PFSK-1 (cell line): Measurements from ENCODE around the gene CASR.

Experiments used
- FOXP2 ChIP-seq: optimal IDR thresholded peaks from 2 replicates; pipeline ENCODE3; 2011; ENCODE audit warnings: borderline replicate concordance, control low read depth, inconsistent platforms; ENCODE audit not compliant: insufficient read depth; ENCODE audit errors: extremely low read length, extremely low read depth
- POLR2AphosphoS5 ChIP-seq: IDR thresholded peaks from 2 replicates; pipeline ENCODE4 v1.6.1; 2012; ENCODE audit warnings: low read depth, mild to moderate bottlenecking, control low read depth, low read length, moderate library complexity
- SIN3A ChIP-seq: IDR thresholded peaks from 2 replicates; pipeline ENCODE4 v1.6.1; 2012; ENCODE audit warnings: mild to moderate bottlenecking, low read length, moderate library complexity, borderline replicate concordance; ENCODE audit not compliant: insufficient read depth
- TAF1 ChIP-seq: IDR thresholded peaks from 2 replicates; pipeline ENCODE4 v1.6.1; 2012; ENCODE audit warnings: low read length, control low read depth, borderline replicate concordance; ENCODE audit not compliant: insufficient read depth
- TF ChIP-seq, protein P1 (sequence below), 2 experiments: IDR thresholded peaks; 2 replicates each; pipeline versions ENCODE4 v1.6.1 to v1.8.0; 2011 to 2012; ENCODE audit warnings: low read depth in 2 of 2, low read length in 2 of 2, control low read depth in 1 of 2, inconsistent platforms in 1 of 2, mild to moderate bottlenecking in 1 of 2, moderate library complexity in 1 of 2; ENCODE audit not compliant: insufficient read depth in 1 of 2

CASR gene

DNA sequence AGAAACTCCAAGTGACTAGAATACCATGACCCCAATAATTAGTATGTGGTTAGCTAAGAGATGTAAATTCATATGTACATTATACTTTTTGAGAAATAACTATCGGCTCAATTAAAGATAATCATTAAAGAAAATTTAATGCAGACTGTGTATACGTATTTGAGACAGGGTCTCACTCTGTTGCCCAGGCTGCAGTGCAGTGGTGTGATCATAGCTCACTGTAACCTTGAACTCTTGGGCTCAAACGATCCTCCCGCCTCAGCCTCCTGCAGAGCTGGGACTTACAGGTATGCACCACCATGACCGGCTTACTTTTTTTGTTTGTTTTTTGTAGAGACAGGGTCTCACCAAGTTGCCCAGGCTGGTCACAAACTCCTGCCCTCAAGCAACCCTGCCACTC, 132.9 kb downstream of the CASR start:
- no peak for TF ChIP-seq SIN3A
- no peak for TF ChIP-seq TAF1
- no peak for TF ChIP-seq POLR2AphosphoS5
- no peak for TF ChIP-seq FOXP2
- TF ChIP-seq, protein P1, sequence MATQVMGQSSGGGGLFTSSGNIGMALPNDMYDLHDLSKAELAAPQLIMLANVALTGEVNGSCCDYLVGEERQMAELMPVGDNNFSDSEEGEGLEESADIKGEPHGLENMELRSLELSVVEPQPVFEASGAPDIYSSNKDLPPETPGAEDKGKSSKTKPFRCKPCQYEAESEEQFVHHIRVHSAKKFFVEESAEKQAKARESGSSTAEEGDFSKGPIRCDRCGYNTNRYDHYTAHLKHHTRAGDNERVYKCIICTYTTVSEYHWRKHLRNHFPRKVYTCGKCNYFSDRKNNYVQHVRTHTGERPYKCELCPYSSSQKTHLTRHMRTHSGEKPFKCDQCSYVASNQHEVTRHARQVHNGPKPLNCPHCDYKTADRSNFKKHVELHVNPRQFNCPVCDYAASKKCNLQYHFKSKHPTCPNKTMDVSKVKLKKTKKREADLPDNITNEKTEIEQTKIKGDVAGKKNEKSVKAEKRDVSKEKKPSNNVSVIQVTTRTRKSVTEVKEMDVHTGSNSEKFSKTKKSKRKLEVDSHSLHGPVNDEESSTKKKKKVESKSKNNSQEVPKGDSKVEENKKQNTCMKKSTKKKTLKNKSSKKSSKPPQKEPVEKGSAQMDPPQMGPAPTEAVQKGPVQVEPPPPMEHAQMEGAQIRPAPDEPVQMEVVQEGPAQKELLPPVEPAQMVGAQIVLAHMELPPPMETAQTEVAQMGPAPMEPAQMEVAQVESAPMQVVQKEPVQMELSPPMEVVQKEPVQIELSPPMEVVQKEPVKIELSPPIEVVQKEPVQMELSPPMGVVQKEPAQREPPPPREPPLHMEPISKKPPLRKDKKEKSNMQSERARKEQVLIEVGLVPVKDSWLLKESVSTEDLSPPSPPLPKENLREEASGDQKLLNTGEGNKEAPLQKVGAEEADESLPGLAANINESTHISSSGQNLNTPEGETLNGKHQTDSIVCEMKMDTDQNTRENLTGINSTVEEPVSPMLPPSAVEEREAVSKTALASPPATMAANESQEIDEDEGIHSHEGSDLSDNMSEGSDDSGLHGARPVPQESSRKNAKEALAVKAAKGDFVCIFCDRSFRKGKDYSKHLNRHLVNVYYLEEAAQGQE (IDR thresholded peaks at IDR 0.05; ENCODE audit: insufficient read depth in 1 of 2, low read depth in 2 of 2, low read length in 2 of 2), result no peak

DNA sequence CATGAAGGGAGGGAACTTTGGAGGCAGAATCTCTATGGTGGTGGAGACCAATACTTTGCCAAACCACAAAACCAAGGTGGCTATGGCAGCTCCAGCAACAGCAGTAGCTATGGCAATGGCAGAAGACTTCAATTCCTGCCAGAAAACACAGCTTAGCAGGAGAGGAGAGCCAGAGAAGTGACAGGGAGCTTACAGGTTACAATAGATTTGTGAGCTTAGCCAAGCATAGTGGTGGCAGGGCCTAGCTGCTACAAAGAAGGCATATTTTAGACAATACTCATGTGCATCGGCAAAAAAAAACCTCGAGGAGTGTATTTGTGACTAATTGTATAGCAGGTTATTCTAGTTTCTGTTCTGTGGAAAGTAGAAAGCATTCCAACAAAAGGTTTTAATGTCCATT, 135.2 kb downstream of the CASR start:
- TF ChIP-seq POLR2AphosphoS5 (no peak), SIN3A (no peak), FOXP2 (no peak), TAF1 (no peak)
- TF ChIP-seq, protein P1 (IDR thresholded peaks at IDR 0.05; ENCODE audit: insufficient read depth in 1 of 2, low read depth in 2 of 2, low read length in 2 of 2), result no peak

DNA sequence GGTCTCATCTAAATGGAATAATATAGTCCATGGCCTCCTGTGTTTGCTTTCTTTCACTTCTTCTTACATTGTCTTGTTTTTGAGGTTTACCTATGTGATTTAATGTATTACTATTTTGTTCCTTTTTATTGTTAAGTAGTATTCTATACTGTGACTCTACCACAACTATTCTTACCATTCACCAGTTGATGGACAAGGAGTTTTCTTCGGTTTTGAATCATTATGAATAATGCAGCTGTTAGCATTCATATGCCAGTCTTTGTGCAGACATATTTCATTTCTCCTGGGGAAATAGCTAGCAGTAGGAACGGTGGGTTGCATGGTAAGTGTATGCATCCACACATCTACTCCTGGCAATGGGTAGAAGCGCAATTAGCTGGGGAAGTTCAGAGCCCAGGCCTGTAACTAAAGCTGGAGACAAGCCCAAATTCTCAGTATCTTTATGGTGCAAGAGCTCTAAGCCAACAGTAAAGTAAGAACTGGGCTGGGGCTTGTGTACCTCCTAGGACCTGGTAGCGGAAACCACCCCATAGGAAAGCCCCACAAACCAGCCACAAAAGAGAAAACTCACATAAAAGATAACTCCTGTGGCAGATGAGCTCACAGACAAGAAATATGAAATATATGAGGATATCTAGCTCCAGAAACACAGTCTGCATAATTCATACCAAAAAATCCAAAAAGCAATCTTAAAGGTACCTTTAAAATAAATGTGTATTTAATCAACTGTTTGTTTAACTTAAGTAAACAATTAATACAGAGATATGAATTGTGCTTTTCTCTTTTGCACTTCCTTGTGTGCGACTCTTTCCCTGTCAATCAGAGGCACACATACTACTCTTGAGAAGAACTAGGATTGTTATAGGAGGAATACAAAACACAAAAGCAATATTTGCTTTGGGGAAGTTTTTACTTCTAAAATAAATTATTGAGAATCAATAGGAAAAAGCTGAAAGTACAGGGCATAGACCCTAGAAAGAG, 138.9 kb downstream of the CASR start:
- TF ChIP-seq FOXP2, result no peak
- TF ChIP-seq, protein P1 (IDR thresholded peaks at IDR 0.05; ENCODE audit: insufficient read depth in 1 of 2, low read depth in 2 of 2, low read length in 2 of 2), result no peak
- no peak for TF ChIP-seq POLR2AphosphoS5
- TF ChIP-seq SIN3A, result no peak
- TF ChIP-seq TAF1, result no peak

DNA sequence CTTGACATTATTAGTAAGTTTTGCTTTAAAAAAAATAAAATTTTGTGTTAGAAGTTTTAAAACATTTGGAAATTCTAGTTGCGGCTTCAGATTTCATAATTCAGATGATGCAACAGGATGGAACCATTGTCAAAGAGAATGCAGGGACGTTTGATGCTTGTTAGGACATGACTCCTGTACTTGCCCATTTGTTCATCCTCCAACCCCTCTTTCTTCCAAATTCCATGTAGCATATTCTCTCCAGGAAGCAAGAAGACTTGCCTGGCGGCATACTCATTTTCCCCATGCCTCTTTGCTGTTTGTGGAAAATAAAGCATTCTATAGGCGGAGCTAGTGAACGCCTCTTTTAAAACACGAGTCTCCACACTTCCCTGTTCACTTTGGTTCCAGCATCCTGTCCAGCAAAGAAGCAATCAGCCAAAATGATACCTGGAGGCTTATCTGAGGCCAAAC, 141.4 kb downstream of the CASR start, which contains the start of gene CSTA:
TSS of gene CSTA (plus strand) at position 378 of the 453 bp plus-strand sequence. CDS start at position 423, 45 bp downstream.
- no peak for TF ChIP-seq TAF1
- TF ChIP-seq, protein P1 (IDR thresholded peaks at IDR 0.05; ENCODE audit: insufficient read depth in 1 of 2, low read depth in 2 of 2, low read length in 2 of 2), result no peak
- TF ChIP-seq SIN3A, result no peak
- TF ChIP-seq POLR2AphosphoS5, result no peak
- no peak for TF ChIP-seq FOXP2
